HG03159 (cell line): ENCODE results near the gene AVPI1.
"Not testable (repeated sequence)": the region's sequence is repeated elsewhere in the genome, so short reads cannot be mapped to it uniquely, and the experiment has no call there.

Source experiments
- ATAC-seq: cut with Tn5 transposase; IDR thresholded peaks from one replicate; pipeline ENCODE4 v1.9.1; 2021; ENCODE audit warnings: mild to moderate bottlenecking, moderate library complexity; ENCODE audit not compliant: unreplicated experiment

AVPI1 gene

GRCh38 chr10:97713339-97713825, 26.3 kb upstream of the AVPI1 start, which contains the start of gene MARVELD1:
Gene MARVELD1, plus strand, starts transcription at chr10:97713730. Its CDS starts 147 bp downstream, at chr10:97713877.
- no peak for ATAC-seq

- no peak for ATAC-seq
These were observed 24.9 kb upstream of the AVPI1 start for GRCh38 chr10:97711640-97712572.

DNA sequence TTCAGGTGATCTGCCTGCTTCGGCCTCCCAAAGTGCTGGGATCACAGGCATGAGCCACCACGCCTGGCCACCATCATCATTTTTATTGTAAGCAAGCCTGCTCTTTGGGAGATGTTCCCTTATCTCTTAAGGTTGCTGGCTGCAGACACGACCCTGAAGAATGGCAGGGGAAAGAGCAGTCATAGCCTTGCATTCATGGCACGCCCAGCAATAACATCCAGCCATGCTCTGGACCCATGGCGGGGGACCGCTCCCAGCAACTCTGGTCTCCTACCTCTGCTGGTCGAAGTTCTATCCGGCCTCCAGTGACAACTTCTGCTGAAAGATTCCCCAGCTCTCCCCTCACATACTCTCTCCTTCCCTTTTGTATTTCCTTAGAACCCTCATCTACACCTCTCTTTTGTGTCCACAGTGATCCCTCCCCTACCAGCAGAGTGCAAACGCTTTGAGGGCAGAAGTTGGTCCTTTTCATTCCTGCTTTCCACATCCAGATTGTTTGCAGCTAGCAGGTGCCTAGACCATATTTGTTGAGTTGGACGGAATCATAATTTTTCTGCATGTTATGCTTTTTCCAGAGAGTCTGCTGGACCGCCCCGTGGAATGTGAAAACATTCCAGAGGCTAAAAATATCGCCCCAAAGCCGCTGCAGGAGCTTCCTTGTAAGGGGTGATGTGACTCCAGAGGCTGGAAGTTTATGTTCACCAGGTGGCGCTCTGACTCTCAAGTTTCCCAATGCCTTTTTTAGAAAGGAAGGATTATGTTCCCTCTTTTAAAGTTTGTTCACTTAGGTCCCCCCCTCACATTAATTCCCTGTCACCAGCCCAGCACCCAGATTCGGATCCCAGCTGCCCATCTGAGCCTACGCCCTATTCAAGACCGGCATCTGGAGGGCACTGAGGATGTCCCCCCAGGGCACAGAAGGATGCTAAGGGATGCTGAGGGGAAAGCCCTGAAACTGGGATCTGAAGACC, 22.2 kb upstream of the AVPI1 start:
- no peak for ATAC-seq

- ATAC-seq = no peak
These were observed 21.1 kb upstream of the AVPI1 start for GRCh38 chr10:97708167-97708566.

GRCh38 chr10:97707134-97707861, 20.3 kb upstream of the AVPI1 start:
- ATAC-seq = no peak

DNA sequence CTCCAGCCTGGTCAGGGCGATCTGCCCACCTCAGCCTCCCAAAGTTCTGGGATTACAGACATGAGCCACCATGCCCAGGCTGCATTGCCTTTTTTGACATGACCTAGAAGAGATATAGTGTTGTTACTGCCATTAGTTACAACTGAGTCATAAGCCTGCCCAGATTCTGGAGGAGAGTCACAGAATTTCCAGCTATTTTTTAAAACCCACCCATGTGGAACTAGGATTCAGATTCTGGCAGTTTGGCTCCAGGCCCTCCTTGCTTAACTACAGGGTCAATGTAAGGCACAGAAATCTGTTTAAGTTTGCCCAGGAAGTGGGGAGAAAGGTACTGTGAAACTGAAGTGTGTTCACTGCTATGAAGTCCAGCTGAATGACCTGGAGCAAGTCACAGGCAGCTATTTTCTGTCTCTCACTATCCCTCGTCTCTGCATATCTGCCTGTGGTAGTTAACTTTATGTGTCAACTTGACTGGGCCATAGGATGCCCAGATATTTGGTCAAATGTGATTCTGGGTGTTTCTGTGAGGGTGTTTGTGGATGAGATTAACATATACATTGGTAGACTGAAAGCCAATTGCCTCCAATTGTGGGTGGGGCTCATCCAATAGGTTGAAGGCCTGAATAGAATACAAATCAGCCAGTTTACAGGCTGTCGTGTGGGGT, 18.1 kb upstream of the AVPI1 start:
- no peak for ATAC-seq

DNA sequence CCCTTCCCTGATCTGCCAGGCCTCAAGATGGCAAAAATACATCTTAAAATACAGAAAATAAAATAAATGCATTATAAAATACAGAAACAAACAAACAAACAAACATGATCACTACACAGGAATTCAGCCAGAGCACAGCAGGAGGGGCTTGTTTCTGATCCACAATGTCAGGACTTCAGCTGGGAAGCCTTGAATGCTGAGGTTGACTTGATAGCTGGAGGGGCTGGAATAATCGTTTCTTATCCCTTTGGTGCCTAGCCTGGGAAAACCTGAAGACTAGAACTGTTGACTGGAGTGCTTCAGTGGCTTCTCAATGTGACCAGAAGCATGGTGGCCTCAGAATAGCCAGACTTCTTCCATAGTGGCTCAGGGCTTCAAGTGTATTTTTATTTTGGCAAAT, 17.3 kb upstream of the AVPI1 start:
- no peak for ATAC-seq

DNA sequence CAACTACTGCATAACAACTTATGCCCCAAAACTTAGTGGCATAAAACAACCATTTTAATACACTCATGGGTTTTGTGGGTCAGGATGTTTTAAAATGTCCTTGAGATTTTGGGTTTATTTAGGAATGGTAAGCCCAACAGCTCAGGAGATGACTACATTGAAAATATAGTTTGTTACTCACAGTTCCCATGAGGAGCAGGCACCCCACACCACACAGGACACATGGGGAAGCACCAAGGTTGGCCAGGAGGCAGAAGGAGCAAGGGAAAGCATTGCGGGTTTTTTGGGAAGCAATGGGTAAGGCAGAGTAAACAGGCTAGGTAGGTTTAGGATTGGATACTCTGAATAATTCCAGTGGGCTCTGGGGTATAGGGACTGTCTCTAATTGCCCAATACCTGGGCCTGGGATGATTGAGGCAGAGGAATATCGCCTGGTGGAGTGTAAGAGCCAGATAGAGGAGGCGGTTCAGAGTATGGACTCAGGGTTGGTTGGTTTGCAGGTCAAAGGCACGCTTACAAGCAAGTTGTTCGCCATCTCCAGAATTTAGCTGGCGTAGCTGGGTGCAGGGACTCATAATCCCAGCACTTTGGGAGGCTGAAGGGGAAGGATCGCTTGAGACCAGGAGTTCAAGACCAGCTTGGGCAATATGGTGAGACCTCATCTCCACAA, 16.5 kb upstream of the AVPI1 start:
- no peak for ATAC-seq

DNA sequence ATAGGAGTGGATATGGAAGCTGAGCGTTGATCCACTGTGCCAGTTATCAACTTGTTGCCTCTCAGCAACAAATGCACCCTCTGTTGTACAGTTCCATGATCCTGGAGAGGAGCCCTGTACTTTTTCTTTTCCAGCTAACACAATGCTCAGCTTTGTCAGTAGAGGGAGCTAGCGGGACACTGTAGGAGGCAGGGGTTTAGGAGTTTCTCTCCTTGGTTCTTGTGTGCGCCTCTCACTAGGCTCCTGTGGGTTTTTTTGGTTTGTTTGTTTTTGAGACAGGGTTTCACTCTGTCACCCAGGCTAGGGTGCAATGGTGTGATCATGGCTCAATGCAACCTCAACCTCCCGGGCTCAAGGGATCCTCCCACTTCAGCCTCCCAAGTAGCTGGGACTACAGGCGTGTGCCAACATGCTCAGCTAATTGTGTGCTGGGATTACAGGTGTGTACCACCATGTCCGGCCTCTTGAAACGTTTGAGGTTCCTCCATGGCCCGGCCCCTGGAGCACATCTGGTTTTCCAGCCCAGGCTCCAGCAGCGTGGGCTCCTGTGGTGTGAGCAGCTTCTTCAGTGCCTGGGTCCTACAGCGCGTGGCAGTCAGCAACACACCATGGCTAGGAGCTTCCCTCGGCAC, 14.5 kb upstream of the AVPI1 start:
- peak; percentile 72 for ATAC-seq

DNA sequence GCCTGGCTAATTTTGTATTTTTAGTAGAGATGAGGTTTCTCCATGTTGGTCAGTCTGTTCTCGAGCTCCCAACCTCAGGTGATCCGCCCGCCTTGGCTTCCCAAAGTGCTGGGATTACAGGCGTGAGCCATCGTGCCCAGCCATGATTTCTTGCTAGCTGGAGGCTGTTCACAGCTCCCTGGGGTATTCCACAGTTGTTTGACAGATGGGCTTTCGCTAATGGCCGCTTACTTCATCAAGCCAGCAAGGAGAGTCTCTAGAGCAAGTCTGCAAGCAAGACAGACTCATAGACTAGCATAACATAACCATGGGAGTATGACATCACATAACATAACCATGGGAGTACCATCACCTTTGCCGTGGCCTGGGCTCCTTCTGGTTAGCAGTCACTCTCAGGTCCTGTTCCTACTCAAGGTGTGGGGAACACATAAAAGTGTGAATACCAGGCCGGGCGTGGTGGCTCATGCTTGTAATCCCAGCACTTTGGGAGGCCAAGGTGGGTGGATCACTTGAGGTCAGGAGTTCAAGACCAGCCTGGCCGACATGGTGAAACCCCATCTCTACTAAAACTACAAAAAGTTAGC, 11.1 kb upstream of the AVPI1 start:
- not testable (repeated sequence) for ATAC-seq

DNA sequence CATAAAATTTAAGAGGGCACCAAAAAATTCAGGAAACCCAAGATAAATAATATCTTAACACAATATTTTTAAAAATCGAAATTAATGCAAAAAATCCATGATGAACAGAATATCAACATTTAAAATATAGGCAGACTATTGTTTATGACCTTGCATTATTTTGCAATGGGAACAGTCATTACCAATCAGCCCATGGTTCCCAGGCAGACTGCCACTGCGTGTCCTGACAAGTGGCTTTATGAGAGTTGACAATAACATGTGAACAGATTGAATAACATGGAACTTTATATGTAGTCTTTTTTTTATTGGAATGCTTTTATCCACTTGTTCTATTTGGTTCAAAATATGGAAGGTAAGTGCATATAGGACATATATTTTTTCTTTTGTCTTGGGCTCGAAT, 3.1 kb upstream of the AVPI1 start:
- no peak for ATAC-seq

- no peak for ATAC-seq
These were observed 2.5 kb upstream of the AVPI1 start for GRCh38 chr10:97689559-97690020.

DNA sequence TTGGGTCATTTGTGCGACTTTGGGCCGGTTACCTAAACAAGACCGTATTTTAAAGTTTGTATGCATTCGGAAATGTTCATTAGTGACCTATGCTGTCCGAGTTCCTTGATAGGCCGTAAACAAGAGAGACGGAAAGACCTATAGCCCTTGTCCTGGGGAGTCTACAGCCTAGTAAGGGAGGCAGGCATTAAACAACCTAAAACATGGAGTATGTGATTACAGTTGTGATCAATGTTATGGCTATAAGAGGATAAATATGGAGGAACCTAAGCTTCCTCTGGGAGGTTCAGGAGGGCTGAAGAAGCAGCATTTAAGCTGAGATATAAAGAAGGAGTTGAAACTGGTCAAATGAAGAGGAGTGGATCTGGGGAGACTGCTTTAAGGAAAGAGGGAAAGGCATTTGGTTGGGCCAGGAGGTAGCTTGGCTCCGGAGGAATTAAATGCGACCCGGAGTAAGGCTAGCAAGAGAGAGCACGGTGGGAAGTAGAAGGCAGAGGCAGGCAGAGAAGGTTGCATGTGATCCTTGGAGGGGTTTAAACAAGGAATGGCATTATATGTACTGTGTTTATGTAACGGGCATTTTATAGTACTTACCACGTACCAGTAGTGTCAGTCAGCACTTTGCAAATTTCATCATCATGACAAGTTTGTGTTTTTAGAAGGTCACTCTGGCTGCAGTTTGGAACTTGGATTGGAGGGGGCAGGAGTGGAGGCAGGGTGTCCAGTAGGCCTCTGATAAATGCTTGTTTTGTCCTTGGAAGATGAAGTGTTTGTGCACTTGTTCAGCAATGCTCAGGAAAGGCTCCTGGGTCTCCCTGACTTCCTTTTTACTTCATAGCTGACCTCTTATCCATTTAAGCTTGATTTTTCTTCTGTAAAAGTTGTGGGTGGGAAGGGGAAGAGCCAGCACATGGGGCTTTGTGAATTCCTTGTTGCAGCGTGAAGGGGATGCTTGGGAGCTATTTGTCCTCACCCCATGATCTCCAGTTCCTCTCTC, 1.0 kb upstream of the AVPI1 start:
- ATAC-seq = no peak

DNA sequence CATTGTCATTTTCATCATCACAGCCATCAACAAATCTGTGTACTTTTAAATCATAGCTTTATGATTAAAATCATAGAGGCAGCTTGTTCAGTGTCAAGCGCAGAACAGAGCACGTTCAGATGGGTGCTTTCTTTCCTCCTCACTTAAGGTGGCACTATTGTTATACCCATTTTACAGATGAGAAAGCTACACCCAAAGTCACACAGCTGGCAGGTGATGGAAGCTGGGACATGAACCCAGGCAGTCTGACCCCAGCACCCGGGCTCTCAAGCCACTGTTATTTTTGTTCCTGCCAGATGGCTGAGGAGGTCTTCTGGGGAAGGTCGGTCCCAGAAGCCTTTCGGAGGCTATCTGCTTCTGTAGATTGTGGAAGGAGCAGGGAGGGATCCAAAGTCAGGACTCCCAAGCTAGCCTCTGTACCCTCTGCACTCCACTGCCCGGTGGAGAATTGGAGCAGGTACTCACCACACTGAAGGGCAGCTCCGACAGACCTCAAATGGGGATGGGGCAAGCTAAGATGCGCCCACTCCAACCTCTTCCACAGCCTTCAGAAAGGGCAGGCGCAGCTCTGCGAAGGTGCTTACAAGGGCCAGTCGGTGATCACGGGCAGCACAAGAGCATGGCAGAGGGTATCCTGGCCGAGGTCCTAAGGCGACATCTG, 610 bp downstream of the AVPI1 start:
- ATAC-seq = no peak

GRCh38 chr10:97685395-97685958, 1.6 kb downstream of the AVPI1 start:
- ATAC-seq = no peak

DNA sequence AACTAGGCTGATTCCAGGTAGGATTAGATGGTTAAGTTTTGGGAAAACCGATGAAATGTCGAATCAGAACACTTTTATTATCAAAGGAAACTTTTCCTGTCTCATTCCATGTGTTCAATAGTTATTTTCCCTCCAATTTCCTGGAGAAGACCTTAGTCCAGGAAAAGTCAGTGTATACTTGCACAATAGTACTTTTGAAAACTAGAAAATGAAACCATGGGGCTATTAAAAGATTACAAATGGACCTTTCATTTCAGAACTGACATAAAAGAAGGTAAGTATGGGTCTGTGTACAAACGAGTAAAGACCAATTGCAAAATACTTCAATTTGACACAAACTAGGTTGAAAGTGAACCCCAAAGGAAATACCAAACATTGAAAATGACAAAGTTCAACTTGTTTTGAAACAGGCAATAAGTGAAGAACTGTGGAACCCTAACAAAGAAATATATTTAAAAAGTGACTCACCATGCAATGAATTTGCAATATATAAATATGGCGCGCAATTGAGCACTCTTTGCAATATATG, 2.1 kb downstream of the AVPI1 start:
- ATAC-seq = no peak
